Measurements from ENCODE around the gene TFDP2. TPM values are rescaled to one million over a fixed set of nuclear protein-coding genes. Genes with fewer than 3 reads are reported as not detected.

TFDP2 gene
- total RNA-seq, 1 experiment from 2014 or later = 55.4 TPM

DNA sequence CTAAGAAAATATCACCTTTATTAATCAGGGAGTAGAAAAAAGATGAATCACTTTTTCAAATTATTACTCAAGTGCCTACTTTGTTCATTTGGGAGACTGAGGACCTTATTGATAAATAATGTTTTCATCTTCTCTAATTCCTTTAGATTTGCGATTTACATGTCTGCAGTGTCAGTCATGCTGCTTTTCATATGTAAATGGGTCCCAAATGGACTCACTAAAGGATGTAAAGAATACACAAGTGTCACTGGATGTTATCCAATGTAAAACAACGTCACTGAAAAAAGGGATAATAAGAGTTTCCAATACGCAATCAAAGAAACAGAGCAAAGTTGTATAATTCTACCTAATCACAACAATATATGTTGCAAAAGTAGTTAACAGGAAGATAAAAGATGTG, 84.9 kb downstream of the TFDP2 start:
- Histone ChIP-seq H4K20me1 (ENCODE audit: insufficient read depth) (no peaks in the 10 kb centered on the region), H3K4me2 (ENCODE audit: low read length) (no peak overlapping the region), H3K9me2 (ENCODE audit: insufficient read depth) (no peaks in the 10 kb centered on the region), H3K79me2 (ENCODE audit: insufficient read depth, low read length) (no peaks in the 10 kb centered on the region), H3K4me1 (ENCODE audit: control insufficient read depth in 1 of 2, insufficient read depth in 2 of 2, low read length in 2 of 2) (no peaks in the 10 kb centered on the region), H3K36me3 (ENCODE audit: control insufficient read depth in 1 of 2, insufficient read depth in 2 of 2, low read length in 2 of 2) (no peaks in the 10 kb centered on the region), H2AFZ (ENCODE audit: low read depth, low read length, poor library complexity, severe bottlenecking) (no peak overlapping the region), H3K9me3 (ENCODE audit: control insufficient read depth in 1 of 2, insufficient read depth in 1 of 2, low read depth in 1 of 2, low read length in 2 of 2) (no peaks in the 10 kb centered on the region), H3K27me3 (ENCODE audit: insufficient read depth, low read length) (no peaks in the 10 kb centered on the region), H3K27ac (ENCODE audit: low read depth, low read length) (no peak overlapping the region), H3K4me3 (replicated peaks in 1 of 2; ENCODE audit: low read depth in 1 of 2, low read length in 2 of 2) (no peak overlapping the region), H3K9ac (ENCODE audit: low read length) (no peak overlapping the region)
- BruUV-seq (replicated peaks) = no TSS peak
- DNase-seq (ENCODE audit: low read depth, low spot score) (no peak), ATAC-seq (no peak)
- CTCF ChIA-PET = no interaction called here
- POLR2A ChIA-PET = no interaction called here
- intact Hi-C loops (cut with micrococcal nuclease) = no loop called here
- TF ChIP-seq SRF (IDR thresholded peaks at IDR 0.05; ENCODE audit: low read depth) = no peak
- no peak for TF ChIP-seq CTCF (IDR thresholded peaks at IDR 0.05 in 2 of 3, conservative IDR thresholded peaks at IDR 0.05 in 1 of 3; ENCODE audit: borderline replicate concordance in 1 of 3, insufficient read depth in 1 of 3, low read depth in 2 of 3, low read length in 2 of 3)
- TF ChIP-seq ZFX (IDR thresholded peaks at IDR 0.05) = no peak
- RAD21 ChIA-PET (ENCODE audit: low non-redundant PET in 1 of 2, low total read pairs in 2 of 2, uncharacterized antibody in 2 of 2, unreplicated experiment in 2 of 2) = no interaction called here

- Histone ChIP-seq H2AFZ (ENCODE audit: low read depth, low read length, poor library complexity, severe bottlenecking) (no peak overlapping the region), H4K20me1 (ENCODE audit: insufficient read depth) (no peaks in the 10 kb centered on the region), H3K9me3 (ENCODE audit: control insufficient read depth in 1 of 2, insufficient read depth in 1 of 2, low read depth in 1 of 2, low read length in 2 of 2) (no peaks in the 10 kb centered on the region), H3K27me3 (ENCODE audit: insufficient read depth, low read length) (no peaks in the 10 kb centered on the region), H3K4me3 (replicated peaks in 1 of 2; ENCODE audit: low read depth in 1 of 2, low read length in 2 of 2) (no peak overlapping the region), H3K4me2 (ENCODE audit: low read length) (no peak overlapping the region), H3K9me2 (ENCODE audit: insufficient read depth) (no peaks in the 10 kb centered on the region), H3K4me1 (ENCODE audit: control insufficient read depth in 1 of 2, insufficient read depth in 2 of 2, low read length in 2 of 2) (no peaks in the 10 kb centered on the region), H3K27ac (ENCODE audit: low read depth, low read length) (no peak overlapping the region), H3K9ac (ENCODE audit: low read length) (no peak overlapping the region), H3K36me3 (ENCODE audit: control insufficient read depth in 1 of 2, insufficient read depth in 2 of 2, low read length in 2 of 2) (no peaks in the 10 kb centered on the region), H3K79me2 (ENCODE audit: insufficient read depth, low read length) (no peaks in the 10 kb centered on the region)
- ATAC-seq (no peak), DNase-seq (ENCODE audit: low read depth, low spot score) (no peak)
- BruUV-seq (replicated peaks) = no TSS peak
- intact Hi-C loops (cut with micrococcal nuclease) = no loop called here
- CTCF ChIA-PET = no interaction called here
- POLR2A ChIA-PET = interaction anchor here (1.0 kb wide), 1 partner anchor 116 kb away, joined by 3 read pairs; no protein-coding TSS in a partner anchor
- TF ChIP-seq ZFX (IDR thresholded peaks at IDR 0.05) (no peak), POLR2A (IDR thresholded peaks at IDR 0.05; ENCODE audit: borderline replicate concordance, extremely low read depth, insufficient read depth, insufficient read length) (no peak), SP1 (IDR thresholded peaks at IDR 0.05; ENCODE audit: low read depth) (no peak), RAD21 (IDR thresholded peaks at IDR 0.05; ENCODE audit: low read depth) (no peak), CEBPB (IDR thresholded peaks at IDR 0.05; ENCODE audit: low read depth) (no peak), EZH2phosphoT487 (IDR thresholded peaks at IDR 0.05; ENCODE audit: borderline replicate concordance) (no peak)
- RAD21 ChIA-PET (ENCODE audit: low non-redundant PET in 1 of 2, low total read pairs in 2 of 2, uncharacterized antibody in 2 of 2, unreplicated experiment in 2 of 2) = no interaction called here
Observed at GRCh38 chr3:142057331-142057725, 92.0 kb downstream of the TFDP2 start.

Data from HCT116 (cell line).